Pulmonary artery endothelial cell (primary cell): ENCODE results near the gene TCF3. TPM values are rescaled to one million over a fixed set of nuclear protein-coding genes. Genes with fewer than 3 reads are reported as not detected.
"Not testable (repeated sequence)": the region's sequence is repeated elsewhere in the genome, so short reads cannot be mapped to it uniquely, and the experiment has no call there.

ENCODE experiments used
- DNase-seq: peaks from one replicate; pipeline ENCODE4 v3.0.0-alpha.2; 2011; ENCODE audit warnings: low read depth, low spot score
- total RNA-seq: library from RNA; depleted of rRNA; stranded (reverse); fragments of >200 nt; gene quantifications from 2 replicates; pipeline ENCODE4 v1.2.3, GENCODE V29; 2014

The TCF3 gene
- total RNA-seq, result 147 and 150 TPM in 2 replicates

- DNase-seq, result peak; percentile 95
Measured at GRCh38 chr19:1652471-1653299, at the start of gene TCF3. TCF3 (minus strand) TSS chr19:1652615; CDS start chr19:1650248, 2,367 bp downstream.

DNA sequence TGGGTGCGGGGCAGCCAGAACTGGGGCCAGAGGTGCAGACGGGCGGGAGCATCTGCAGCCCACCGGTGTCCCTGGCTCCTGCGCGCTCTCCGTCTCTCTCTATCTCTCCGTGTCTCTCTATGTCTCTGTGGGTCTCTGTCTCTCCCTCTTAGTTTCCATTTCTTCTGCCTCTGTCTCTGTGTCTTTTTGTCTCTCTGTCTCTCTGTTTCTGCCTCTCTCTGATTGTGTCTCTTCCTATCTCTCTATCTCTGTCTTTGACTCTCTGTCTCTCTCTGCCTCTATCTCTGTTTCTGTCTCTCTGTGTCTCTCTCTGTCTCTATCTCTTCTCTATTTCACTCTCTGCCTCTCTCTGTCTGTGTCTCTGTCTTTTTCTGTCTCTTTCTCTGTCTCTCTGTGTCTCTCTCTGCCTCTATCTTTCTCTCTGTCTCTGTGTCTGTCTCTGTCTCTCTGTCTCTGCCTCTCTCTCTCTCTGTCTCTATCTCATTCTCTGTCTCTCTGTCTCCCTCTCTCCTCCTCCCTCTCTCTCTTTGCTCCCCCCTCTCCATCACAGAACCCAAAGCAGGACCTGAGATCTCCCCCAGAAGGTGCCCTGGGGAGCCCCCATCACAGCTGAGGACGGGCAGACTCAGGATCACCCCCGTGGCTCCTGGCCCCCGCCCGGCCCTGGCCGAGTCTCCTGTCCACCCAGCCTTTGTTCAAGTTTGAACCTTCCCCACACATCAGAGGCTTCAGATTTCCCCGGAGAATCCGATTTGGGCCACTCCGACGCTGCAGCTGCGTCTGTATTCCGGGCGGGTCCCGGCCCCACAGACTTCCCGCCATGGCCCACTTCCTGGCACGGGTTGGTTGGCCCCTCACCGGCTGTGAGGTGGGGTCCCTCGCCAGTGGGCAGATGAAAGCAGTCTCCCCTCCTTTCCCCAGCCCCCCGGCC, 48.6 kb upstream of the TCF3 start:
- no peak for DNase-seq

DNA sequence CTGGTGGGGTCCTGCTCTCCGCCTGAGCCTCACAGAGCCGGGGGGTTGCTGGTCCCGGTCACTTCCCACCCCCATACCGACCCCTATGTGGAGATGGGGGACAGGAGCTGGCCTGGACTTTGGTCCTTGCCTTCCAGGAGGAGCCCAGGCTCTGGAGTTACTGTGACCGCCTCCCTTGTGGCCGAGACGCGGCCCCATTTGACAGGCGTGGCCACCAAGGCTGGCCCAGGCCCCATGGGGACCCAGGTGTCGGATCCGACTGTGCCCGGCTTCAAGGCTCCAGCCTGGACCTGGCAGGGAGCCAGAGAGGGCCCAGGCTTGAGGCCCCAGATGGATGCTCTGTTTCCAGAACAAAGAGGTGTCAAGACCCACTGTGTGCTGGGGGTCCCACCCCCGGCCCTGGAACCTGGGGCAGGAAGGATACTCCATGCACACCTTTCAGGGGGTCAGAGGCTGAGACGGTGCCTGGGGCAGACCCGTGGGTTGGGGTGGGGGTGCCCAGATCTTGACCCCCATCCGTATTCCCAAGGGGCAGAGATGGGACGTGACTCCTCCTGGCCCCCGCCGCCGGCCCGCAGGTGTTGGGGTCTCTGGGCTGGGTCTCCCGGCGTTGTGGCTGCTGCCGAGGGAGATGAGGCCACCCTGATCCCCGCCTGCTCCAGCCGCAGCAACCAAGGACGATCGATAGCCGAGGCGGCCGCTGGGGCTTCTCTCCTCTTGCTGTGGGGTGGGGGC, 47.8 kb upstream of the TCF3 start:
- DNase-seq, result no peak

DNA sequence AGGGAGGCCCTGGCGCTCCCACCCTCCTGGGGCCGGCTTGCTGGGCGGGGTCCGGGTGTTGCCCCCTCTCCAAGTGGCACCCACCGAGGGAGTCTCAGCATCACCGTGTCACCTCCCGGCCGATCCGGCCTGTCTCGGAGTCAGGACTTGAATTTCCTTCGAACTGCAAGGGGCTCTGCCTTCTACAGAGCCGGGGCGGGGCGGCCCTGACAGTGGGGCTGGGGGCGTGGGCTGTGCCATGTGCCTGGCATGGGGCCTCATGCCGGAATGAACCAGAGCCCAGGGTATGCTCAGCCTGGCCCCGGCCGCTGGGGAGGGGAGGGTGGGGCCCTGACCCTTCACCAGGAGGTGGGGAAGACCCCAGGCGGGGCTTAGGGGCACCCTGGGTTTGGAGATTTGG, 47.0 kb upstream of the TCF3 start:
- DNase-seq, result no peak

DNA sequence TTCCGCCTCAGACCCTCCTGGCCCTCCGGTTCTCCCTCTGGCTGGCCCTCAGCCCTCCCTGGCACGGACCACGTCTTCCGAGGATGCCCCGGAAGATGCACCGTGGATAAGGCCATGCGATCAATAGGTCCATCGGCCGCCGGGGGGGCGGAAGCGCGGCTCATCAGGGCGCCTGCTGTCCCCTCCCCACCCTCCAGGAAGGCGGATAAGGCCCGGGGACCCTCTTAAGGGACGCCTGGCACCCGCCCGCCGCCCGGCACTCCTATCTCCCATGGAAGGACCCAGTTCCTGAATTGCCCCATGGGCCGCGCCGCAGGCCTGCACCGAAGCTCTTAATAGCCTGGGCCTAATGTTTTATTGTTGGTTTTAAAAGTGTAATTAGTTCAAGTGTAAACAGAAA, 46.2 kb upstream of the TCF3 start:
- DNase-seq, result no peak

GRCh38 chr19:1695481-1695880, 43.1 kb upstream of the TCF3 start:
- DNase-seq, result not testable (repeated sequence)

DNA sequence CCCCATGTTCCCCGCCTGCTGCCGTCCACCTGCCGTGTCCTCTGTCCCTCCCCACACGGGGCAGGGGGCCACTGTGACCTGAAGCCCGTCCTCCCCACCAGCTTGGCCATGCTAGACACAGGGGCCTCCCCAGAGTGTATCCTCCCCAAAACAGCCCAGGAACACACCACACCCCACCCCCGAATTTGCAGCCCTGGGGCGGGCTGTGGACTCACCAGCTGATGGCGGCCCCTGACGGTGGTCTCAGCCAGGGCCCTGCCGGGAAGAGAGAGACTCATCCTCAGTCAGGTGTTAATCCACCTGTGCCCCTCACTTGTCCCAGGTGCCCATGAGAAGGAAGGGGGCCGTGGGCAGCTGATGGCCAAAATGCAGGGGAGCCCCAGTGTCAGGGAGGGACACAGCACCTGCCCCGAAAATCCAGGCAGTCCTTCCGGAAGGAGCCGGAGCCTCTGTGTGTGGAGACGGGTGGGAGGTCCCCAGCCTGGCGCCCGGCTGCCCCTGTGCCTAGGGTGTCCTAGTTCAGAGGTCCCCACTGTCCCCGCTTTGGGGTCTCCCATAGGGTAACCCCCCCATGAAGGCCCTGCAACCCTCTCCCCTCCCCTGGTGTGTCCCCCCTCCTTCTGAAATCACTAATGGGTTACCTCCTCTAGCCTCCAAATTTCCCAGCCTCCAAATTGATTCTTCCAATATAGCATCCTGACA, 39.3 kb upstream of the TCF3 start:
- no peak for DNase-seq

- no peak for DNase-seq
Measured at GRCh38 chr19:1690699-1691307, 38.4 kb upstream of the TCF3 start.

- not testable (repeated sequence) for DNase-seq
Measured at GRCh38 chr19:1685785-1686184, 33.4 kb upstream of the TCF3 start.

- DNase-seq, result no peak
Measured at GRCh38 chr19:1685046-1685445, 32.6 kb upstream of the TCF3 start.

DNA sequence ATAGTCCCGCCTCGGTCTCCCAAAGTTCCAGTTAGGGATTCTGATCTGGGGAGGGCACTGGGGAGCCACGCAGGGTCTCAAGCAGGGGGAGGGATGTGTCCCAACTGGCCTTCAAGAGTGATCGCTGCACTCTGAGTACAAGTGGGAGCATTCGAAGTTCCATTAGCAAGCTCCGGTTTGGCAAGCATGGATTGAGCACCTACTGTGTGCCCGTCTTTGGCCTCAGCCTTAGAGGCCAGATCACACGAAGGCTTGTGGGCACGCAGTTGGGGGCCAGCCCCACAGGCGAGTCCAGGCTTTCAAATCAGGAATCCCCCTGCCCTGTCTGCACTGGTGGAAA, 32.1 kb upstream of the TCF3 start:
- DNase-seq, result no peak

DNA sequence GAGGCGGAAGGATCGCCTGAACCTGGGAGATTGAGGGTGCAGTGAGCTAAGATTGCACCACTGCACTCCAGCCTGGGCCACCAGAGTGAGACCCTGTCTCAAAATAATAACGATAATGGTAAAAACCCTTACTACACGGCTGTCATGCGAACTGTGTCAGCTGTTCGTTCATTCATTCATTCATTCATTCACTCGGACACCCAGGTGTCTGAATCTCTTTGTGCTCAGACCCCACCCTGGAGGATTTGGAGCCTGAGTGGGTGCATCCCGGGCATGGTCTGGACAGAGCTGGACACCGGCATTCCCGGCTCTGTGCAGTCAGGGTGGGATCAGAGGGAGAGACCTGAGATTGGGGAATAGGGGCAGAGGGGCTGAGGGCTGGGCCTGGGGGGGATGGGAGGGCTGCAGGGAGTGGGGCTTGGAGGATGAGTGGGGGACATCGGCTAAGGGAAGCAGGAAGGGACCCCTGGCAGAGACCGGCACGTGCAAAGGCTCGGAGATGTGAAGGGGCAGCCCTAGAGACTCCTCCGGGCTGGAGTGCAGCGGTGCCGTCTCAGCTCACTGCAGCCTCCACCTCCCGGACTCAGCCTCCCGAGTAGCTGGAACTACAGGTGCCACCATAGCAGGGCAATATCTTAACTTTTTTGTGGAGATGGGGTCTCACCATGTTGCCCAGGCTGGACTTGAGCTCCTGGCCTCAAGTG, 31.6 kb upstream of the TCF3 start:
- no peak for DNase-seq

- no peak for DNase-seq
Measured at GRCh38 chr19:1680976-1681375, 28.6 kb upstream of the TCF3 start.

GRCh38 chr19:1678073-1678472, 25.7 kb upstream of the TCF3 start:
- no peak for DNase-seq

DNA sequence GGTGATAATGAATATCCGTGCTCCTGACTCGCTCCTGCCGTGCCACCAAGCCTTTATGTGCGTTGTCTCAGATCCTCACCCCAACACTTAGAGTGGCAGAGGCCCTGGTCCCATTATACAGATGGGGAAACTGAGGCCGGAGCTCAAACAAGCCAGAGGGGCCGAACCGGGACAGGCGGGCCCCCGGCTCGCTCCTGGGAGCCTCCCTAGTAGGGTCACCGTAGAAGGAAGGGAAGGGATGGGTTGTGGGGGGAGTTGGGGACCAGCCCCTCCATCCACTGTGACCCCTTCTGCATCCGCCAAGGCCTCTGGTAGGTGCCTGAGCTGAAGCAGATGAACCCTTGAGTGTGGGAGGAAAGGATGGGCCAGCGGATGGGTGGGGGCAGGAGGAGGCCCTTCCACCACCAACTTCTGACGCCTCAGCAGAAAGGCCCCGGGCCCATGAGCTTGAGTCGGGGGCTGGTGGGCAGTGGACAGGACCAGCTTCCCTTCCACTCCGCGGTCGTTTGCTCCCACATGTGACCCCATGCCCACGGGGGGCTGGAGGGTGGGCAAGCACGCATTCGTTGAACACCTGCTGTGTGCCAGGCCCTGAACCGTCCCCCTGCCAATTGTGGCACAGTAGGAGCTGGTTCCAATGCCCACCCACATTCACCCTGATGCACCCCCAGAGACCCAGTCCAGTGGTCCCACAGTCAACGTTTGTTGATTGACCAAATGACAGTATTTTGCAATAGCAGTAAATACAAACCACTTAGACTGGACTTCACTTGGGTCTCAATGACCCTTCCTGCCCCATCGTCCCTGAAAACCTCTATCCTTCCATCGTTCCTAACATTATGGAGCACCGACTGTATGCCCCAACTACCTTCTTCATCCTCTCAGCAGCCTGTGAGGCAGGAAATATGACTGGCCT, 24.2 kb upstream of the TCF3 start:
- DNase-seq, result no peak

DNA sequence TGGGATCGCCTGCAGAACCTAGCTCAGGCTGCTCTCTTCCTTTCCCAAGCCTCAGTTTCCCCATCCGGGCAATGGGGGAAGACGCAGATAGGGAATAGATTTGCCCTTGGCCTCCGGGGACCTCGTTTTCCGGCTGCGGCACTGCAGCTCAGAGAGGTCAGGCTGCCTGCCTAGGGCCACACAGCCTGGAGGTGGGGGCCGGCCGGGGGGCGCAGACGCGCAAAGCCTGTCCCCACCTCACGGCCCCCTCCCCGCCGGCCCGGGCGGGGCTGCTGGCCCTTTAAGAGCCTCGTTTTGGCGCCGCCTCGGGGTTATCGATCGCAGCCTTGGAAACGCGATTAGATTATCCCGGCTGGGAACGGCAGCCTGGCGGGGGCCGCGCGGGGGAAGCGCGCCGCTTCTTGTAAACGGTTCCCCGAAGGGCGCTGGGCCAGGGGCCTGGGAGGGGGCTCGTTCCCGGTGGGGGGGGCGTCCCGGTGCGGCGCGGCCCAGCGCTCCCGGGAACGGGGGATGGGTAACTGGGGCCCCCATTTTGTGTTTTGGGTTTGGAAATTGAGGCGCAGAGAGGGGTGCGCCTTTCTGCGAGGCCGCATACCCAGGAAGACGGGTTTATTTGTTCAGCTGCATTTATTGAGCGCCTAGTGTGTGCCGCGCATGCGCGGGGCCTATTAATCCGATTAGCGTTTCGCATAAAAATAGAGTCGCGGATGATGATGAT, 23.4 kb upstream of the TCF3 start:
- no peak for DNase-seq

DNA sequence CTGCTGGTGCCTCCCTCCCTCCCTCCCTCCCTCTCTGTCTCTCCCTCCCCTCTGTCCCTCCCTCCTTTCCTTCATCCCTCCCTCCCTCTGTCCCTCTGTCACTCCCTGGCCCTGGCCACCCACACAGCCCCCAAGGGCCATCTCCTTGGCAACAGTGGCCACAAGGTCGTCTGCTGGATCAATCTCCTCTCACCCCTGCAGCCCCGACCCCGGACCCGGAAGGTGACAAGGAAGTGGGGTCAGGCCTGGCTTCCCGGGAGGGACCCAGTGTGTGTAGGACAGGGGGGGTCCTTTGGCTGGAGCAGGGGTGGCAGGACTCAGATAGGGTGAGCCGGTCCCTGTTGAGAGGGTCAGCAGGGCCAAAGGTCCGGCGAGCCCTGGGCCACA, 21.9 kb upstream of the TCF3 start:
- no peak for DNase-seq

- DNase-seq, result no peak
Measured at GRCh38 chr19:1673645-1674292, 21.4 kb upstream of the TCF3 start.
